Sigmoid colon (tissue), 7 donors: Measurements from ENCODE around the gene PRKN. TPM values are rescaled to one million over a fixed set of nuclear protein-coding genes. Genes with fewer than 3 reads are reported as not detected.

Experiments
- DNase-seq: peaks from one replicate; pipeline ENCODE4 v3.0.0-alpha.2; 2019
- H3K27ac ChIP-seq, 4 donors: fragments of 200-600 bp; sonication (generic); one replicate each; pipeline ENCODE4 v1.5.1; 2016 to 2019; ENCODE audit warnings: mild to moderate bottlenecking in 1 of 4
- H3K27me3 ChIP-seq, 3 donors: fragments of 200-600 bp; sonication (generic); one replicate each; pipeline ENCODE4 v1.5.1; 2019; ENCODE audit warnings: mild to moderate bottlenecking in 1 of 3
- H3K36me3 ChIP-seq, 4 donors: fragments of 200-600 bp; sonication (generic); one replicate each; pipeline ENCODE4 v1.5.1; 2016 to 2019
- H3K4me1 ChIP-seq, 4 donors: fragments of 200-600 bp; sonication (generic); one replicate each; pipeline ENCODE4 v1.5.1; 2017 to 2019
- H3K4me3 ChIP-seq, 4 donors: fragments of 200-600 bp; sonication (generic); one replicate each; pipeline ENCODE4 v1.5.1; 2017 to 2019; ENCODE audit warnings: mild to moderate bottlenecking in 2 of 4, moderate library complexity in 1 of 4
- H3K9me3 ChIP-seq, 4 donors: fragments of 200-600 bp in 3 of 4; sonication (generic) in 3 of 4; one replicate each; pipeline versions ENCODE4 v1.5.1 to v1.6.1; 2013 to 2019
- EP300 ChIP-seq, 4 donors: sonication (generic); formaldehyde crosslinking; IDR thresholded peaks; one replicate each; pipeline ENCODE4 v1.6.1; 2017; ENCODE audit warnings: antibody characterized with exemption in 4 of 4
- POLR2A ChIP-seq, 2 donors: fragments of 450-650 bp; IDR thresholded peaks; one replicate each; pipeline ENCODE4 v1.6.1; 2016; ENCODE audit warnings: antibody characterized with exemption in 2 of 2, mild to moderate bottlenecking in 2 of 2, moderate library complexity in 2 of 2
- POLR2AphosphoS5 ChIP-seq, 4 donors: sonication (generic); formaldehyde crosslinking; IDR thresholded peaks; one replicate each; pipeline ENCODE4 v1.6.1; 2017; ENCODE audit warnings: antibody characterized with exemption in 4 of 4
- WGBS, 2 donors: extraction: QIAGEN DNeasy Blood & Tissue Kit; methylation state at CpG; one replicate each; pipeline ENCODE4 v1.1.7; 2013; 5-methylcytosine and 5-hydroxymethylcytosine counted together
- intact Hi-C: fragments of 100-400 bp; cut with DNase I; formaldehyde crosslinking; loops from one replicate; pipeline ENCODE4 v1.15.1; 2023
- polyA plus RNA-seq, 3 donors: library from polyadenylated mRNA; stranded (reverse); fragments of 200-250 nt; gene quantifications; one replicate each; pipeline ENCODE4 v1.2.3, GENCODE V29; 2013
- total RNA-seq, 4 donors: library from RNA; depleted of rRNA; stranded (reverse); fragments of >200 nt; gene quantifications; one replicate each; pipeline ENCODE4 v1.1.0, GENCODE V29; 2016
- TF ChIP-seq, protein P1 (sequence below), 4 experiments: fragments of 450-650 bp in 3 of 4; fragments of 200-600 bp in 1 of 4; IDR thresholded peaks; one replicate each; pipeline ENCODE4 v1.5.1; 2016 to 2019; ENCODE audit warnings: antibody characterized with exemption in 4 of 4, mild to moderate bottlenecking in 3 of 4, moderate library complexity in 2 of 4
- donor health status: healthy with polysubstance abuse.
- donor health status: Bipolar disorder and iron deficiency.
- donor health status: healthy.

PRKN gene
- total and polyA plus RNA-seq, 7 donors = 0.38 to 173 (median 9.7) TPM

DNA sequence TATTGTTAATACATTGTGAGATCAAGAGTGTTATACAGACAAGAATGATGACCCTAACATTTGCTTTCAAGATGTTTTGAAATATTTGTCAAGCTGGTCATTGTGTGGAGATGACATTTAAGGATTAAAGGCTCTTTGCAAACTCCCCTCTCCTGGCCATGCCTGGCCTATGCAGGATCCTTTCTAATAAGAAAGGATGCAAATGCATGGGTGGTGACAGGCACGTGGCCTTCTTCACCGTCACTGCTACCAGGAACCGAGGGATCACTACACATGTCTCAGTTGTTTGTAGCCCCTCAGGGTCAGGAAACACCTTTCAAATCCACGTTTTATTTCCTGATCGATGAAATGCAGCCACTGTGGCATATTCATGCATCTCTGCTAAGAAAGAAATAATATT lies 419.7 kb downstream of the PRKN start:
- no peaks in the 10 kb centered on the region for H3K4me1 ChIP-seq
- 82 to 87% methylated on average over 5 of the region's 5 CpGs for WGBS, 2 donors
- no peaks in the 10 kb centered on the region for H3K27me3 ChIP-seq
- H3K27ac ChIP-seq = no peak overlapping the region
- TF ChIP-seq EP300 (IDR thresholded peaks at IDR 0.05) (no peak), POLR2AphosphoS5 (IDR thresholded peaks at IDR 0.05) (no peak), POLR2A (IDR thresholded peaks at IDR 0.05) (no peak)
- TF ChIP-seq, protein P1, sequence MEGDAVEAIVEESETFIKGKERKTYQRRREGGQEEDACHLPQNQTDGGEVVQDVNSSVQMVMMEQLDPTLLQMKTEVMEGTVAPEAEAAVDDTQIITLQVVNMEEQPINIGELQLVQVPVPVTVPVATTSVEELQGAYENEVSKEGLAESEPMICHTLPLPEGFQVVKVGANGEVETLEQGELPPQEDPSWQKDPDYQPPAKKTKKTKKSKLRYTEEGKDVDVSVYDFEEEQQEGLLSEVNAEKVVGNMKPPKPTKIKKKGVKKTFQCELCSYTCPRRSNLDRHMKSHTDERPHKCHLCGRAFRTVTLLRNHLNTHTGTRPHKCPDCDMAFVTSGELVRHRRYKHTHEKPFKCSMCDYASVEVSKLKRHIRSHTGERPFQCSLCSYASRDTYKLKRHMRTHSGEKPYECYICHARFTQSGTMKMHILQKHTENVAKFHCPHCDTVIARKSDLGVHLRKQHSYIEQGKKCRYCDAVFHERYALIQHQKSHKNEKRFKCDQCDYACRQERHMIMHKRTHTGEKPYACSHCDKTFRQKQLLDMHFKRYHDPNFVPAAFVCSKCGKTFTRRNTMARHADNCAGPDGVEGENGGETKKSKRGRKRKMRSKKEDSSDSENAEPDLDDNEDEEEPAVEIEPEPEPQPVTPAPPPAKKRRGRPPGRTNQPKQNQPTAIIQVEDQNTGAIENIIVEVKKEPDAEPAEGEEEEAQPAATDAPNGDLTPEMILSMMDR (IDR thresholded peaks at IDR 0.05) = no peak
- H3K9me3 ChIP-seq = no peaks in the 10 kb centered on the region
- intact Hi-C loops = no loop called here
- H3K36me3 ChIP-seq = no peaks in the 10 kb centered on the region
- no peak for DNase-seq
- no peak overlapping the region for H3K4me3 ChIP-seq

DNA sequence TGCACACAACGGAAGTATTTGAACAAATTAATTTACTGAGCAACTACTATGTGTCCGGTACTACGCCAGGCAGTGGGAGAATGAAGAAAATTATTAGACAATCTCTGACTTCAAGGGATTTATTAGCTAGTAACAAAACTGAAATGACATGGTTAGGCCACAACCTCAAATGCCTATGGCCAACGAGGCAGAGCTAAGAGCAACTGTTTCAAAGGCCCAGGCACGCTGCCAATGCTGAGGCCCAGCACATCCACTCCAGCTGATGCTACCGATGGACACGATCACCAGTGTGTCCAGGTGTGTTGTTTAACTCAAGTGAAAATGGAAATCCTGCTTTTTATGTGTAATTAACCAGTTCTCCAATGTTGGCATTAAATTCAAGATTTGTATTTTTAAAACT lies 420.9 kb downstream of the PRKN start:
- Histone ChIP-seq H3K4me1 (no peaks in the 10 kb centered on the region), H3K9me3 (no peaks in the 10 kb centered on the region), H3K36me3 (no peaks in the 10 kb centered on the region), H3K4me3 (no peak overlapping the region), H3K27me3 (no peaks in the 10 kb centered on the region), H3K27ac (no peak overlapping the region)
- DNase-seq = no peak
- TF ChIP-seq POLR2A (IDR thresholded peaks at IDR 0.05) (no peak), EP300 (IDR thresholded peaks at IDR 0.05) (no peak), POLR2AphosphoS5 (IDR thresholded peaks at IDR 0.05) (no peak)
- TF ChIP-seq, protein P1 (IDR thresholded peaks at IDR 0.05) = no peak
- intact Hi-C loops = no loop called here
- WGBS, 2 donors = 91 to 94% methylated on average over 7 of the region's 7 CpGs

DNA sequence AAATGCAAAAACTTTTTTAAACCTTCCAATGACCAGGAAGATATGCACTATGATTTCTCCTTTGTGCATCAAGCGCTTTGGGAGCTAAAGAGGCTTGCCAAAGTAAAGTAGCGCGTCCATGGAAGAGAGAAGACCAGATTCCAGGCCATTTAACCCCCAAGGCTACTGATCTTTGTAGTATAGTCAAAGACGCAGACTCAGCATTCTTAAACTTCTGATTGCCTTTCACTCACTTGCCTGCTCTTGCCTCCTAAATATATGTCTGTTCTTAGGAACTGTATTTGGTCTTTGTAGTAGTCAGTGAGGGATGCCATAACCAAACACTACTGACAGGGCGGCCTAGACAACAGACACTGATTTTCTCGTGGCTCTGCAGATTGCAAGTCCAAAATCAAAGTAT lies 426.4 kb downstream of the PRKN start:
- TF ChIP-seq POLR2A (IDR thresholded peaks at IDR 0.05) (no peak), EP300 (IDR thresholded peaks at IDR 0.05) (no peak), POLR2AphosphoS5 (IDR thresholded peaks at IDR 0.05) (no peak)
- TF ChIP-seq, protein P1 (IDR thresholded peaks at IDR 0.05) = no peak

DNA sequence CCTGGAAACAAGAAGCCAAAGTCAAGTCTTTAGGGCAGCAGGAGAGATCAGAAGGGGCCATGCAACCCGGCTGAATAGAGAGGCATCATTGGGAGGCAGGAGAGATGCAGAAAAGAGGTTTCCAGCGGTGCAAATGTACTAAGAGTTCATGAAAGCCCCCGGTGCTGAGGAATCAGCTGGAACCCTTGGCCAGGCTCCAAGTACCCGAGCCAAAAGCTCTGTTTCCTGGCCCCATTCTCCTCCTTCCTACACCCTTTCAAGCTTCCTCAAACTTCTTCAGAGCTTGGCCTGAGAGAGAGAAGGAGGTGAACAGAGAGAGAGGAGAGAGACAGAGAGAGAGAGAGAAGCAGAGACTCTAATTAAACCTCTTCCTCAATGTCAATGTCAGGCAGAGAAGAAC lies 433.5 kb downstream of the PRKN start:
- Histone ChIP-seq H3K9me3 (no peaks in the 10 kb centered on the region), H3K4me1 (peaks cover 0 to 14% (median 11%) of the 10 kb centered on the region in 4 donors), H3K27me3 (no peaks in the 10 kb centered on the region), H3K4me3 (no peak overlapping the region), H3K27ac (no peak overlapping the region), H3K36me3 (no peaks in the 10 kb centered on the region)
- intact Hi-C loops = no loop called here
- no peak for DNase-seq
- WGBS, 2 donors = 33 to 50% methylated on average over 4 of the region's 4 CpGs
- TF ChIP-seq POLR2AphosphoS5 (IDR thresholded peaks at IDR 0.05) (no peak), POLR2A (IDR thresholded peaks at IDR 0.05) (no peak)

More for the DNA sequence above, 426.4 kb downstream of the PRKN start:
- Histone ChIP-seq H3K27ac (no peak overlapping the region), H3K4me1 (no peaks in the 10 kb centered on the region), H3K36me3 (no peaks in the 10 kb centered on the region), H3K27me3 (no peaks in the 10 kb centered on the region), H3K4me3 (no peak overlapping the region), H3K9me3 (no peaks in the 10 kb centered on the region)
- no peak for DNase-seq
- WGBS, 2 donors = 91 to 92% methylated on average over 6 of the region's 6 CpGs
- intact Hi-C loops = no loop called here

DNA sequence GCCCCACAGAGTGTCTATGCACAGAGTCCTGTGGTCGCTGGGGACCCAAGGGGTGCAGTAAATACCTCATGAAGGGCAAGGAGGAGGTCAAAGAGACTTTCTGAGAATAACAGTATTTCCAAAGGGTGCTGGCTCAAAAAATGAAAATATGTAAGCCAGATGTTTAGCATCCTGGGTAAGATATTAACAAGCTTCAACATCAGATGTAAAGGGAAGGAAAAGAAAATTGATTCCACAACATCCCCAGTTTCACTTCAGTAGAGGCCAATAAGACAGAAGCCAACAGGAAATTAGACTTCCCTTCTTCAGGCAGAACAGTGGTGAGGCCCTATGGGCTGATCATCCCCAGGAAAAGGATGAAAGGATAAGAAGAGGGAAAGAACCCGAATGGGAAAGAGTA lies 434.7 kb downstream of the PRKN start:
- no peaks in the 10 kb centered on the region for H3K27me3 ChIP-seq
- no peaks in the 10 kb centered on the region for H3K36me3 ChIP-seq
- TF ChIP-seq POLR2AphosphoS5 (IDR thresholded peaks at IDR 0.05) (no peak), POLR2A (IDR thresholded peaks at IDR 0.05) (no peak), EP300 (IDR thresholded peaks at IDR 0.05) (no peak)
- TF ChIP-seq, protein P1 (IDR thresholded peaks at IDR 0.05) = no peak
- peaks cover 0 to 14% (median 11%) of the 10 kb centered on the region in 4 donors for H3K4me1 ChIP-seq
- DNase-seq = no peak
- H3K9me3 ChIP-seq = no peaks in the 10 kb centered on the region
- 63 to 84% methylated on average over 2 of the region's 2 CpGs for WGBS, 2 donors
- intact Hi-C loops = no loop called here
- no peak overlapping the region for H3K4me3 ChIP-seq
- H3K27ac ChIP-seq = no peak overlapping the region
